HepG2 (cell line): Measurements from ENCODE around the gene LGR6. TPM values are rescaled to one million over a fixed set of nuclear protein-coding genes. Genes with fewer than 3 reads are reported as not detected.

Experiments used
- ATAC-seq: fragments of 200-7000 bp; cut with Tn5 transposase; 3 replicates; pipeline ENCODE4 v1.9.1; 2020; ENCODE audit warnings: mild to moderate bottlenecking, moderate library complexity
- BruUV-seq: library from RNA; stranded (reverse); fragments of 400-500 nt; replicated peaks from 2 replicates; lab custom pipeline; 2021; lab: Mats Ljungman, UMichigan
- CTCF ChIA-PET: fragments of 300-600 bp; formaldehyde crosslinking; extraction: SDS; loops from one replicate; lab custom pipeline; 2021; ENCODE audit warnings: low total read pairs, inconsistent platforms, low intra/inter-chr PET ratio; lab: Yijun Ruan, JAX
- POLR2A ChIA-PET: fragments of 350-600 bp; sonication (Branson Sonifier 250); formaldehyde crosslinking; loops from one replicate; lab custom pipeline; 2020; ENCODE audit warnings: antibody characterized with exemption, inconsistent platforms; lab: Yijun Ruan, JAX
- DNase-seq: peaks from one replicate; pipeline ENCODE4 v3.0.0-alpha.2; 2015; ENCODE audit warnings: low spot score
- FAIRE-seq: peaks from 3 replicates; lab custom pipeline; 2011; peaks lifted over from hg19 to GRCh38; lab: Jason Lieb, UNC
- H2AFZ ChIP-seq: one replicate; pipeline ENCODE4 v1.6.1; 2011; ENCODE audit warnings: low read length, inconsistent platforms
- H3K27ac ChIP-seq: fragments of 300-600 bp; 3 replicates; pipeline ENCODE4 v1.8.0; 2011; ENCODE audit warnings: mixed run types, mild to moderate bottlenecking, mixed read lengths, low read length, inconsistent platforms; ENCODE audit not compliant: insufficient read depth; ENCODE audit errors: extremely low read length
- H3K27me3 ChIP-seq, 2 experiments: fragments of 200-600 bp in 1 of 2; 2 replicates in 1 of 2; 3 replicates in 1 of 2; pipeline versions ENCODE4 v1.6.0 to v1.8.0; 2011; ENCODE audit warnings: low read length in 2 of 2, mild to moderate bottlenecking in 2 of 2, moderate library complexity in 2 of 2, inconsistent platforms in 1 of 2; ENCODE audit not compliant: insufficient read depth in 2 of 2, control insufficient read depth in 1 of 2
- H3K36me3 ChIP-seq, 2 experiments: fragments of 200-600 bp in 1 of 2; replicated peaks in 1 of 2; 2 replicates in 1 of 2; 3 replicates in 1 of 2; pipeline versions ENCODE4 v1.5.1 to v1.8.0; 2011; ENCODE audit warnings: low read length in 2 of 2, inconsistent platforms in 1 of 2; ENCODE audit not compliant: insufficient read depth in 2 of 2, control insufficient read depth in 1 of 2
- H3K4me1 ChIP-seq: 2 replicates; pipeline ENCODE4 v1.5.1; 2012; ENCODE audit warnings: low read length, inconsistent platforms; ENCODE audit not compliant: insufficient read depth
- H3K4me2 ChIP-seq: 2 replicates; pipeline ENCODE4 v1.6.0; 2011; ENCODE audit warnings: low read depth, low read length, inconsistent platforms
- H3K4me3 ChIP-seq, 3 experiments: fragments of 200-600 bp in 1 of 3; sonication (generic), shearing (Covaris generic) in 1 of 3; replicated peaks in 1 of 3; 2 replicates each; pipeline ENCODE4 v1.5.1; 2011 to 2016; ENCODE audit warnings: low read length in 3 of 3, inconsistent platforms in 2 of 3, low read depth in 2 of 3, mild to moderate bottlenecking in 2 of 3, control low read depth in 1 of 3, mixed read lengths in 1 of 3; ENCODE audit not compliant: insufficient read depth in 1 of 3
- H3K79me2 ChIP-seq: one replicate; pipeline ENCODE4 v1.6.1; 2011; ENCODE audit warnings: low read length, inconsistent platforms; ENCODE audit not compliant: insufficient read depth
- H3K9ac ChIP-seq: 2 replicates; pipeline ENCODE4 v1.6.0; 2011; ENCODE audit warnings: mild to moderate bottlenecking, low read depth, low read length, inconsistent platforms; ENCODE audit not compliant: insufficient read depth
- H3K9me3 ChIP-seq: 2 replicates; pipeline ENCODE4 v1.5.1; 2012; ENCODE audit warnings: mild to moderate bottlenecking, low read length
- H4K20me1 ChIP-seq: 2 replicates; pipeline ENCODE4 v1.6.0; 2011; ENCODE audit warnings: inconsistent platforms, mild to moderate bottlenecking, low read length, moderate library complexity; ENCODE audit not compliant: insufficient read depth
- ARID2 ChIP-seq: sonication (generic); formaldehyde crosslinking; IDR thresholded peaks from 2 replicates; pipeline ENCODE4 v1.8.1; 2022; ENCODE audit warnings: mild to moderate bottlenecking, missing genetic modification reagents, borderline replicate concordance
- EZH2 ChIP-seq: conservative IDR thresholded peaks from 2 replicates; pipeline ENCODE4 v1.6.1; 2012; ENCODE audit warnings: mild to moderate bottlenecking, low read depth, low read length, moderate library complexity
- GTF3A ChIP-seq: sonication (generic); formaldehyde crosslinking; conservative IDR thresholded peaks from 2 replicates; pipeline ENCODE4 v1.4.0; 2020; ENCODE audit warnings: mild to moderate bottlenecking, missing genetic modification reagents
- HNF4A ChIP-seq: sonication (generic); formaldehyde crosslinking; IDR thresholded peaks from 2 replicates; pipeline ENCODE4 v1.4.0; 2020; ENCODE audit warnings: missing genetic modification reagents
- MYC ChIP-seq: sonication (generic); formaldehyde crosslinking; IDR thresholded peaks from 2 replicates; pipeline ENCODE4 v1.9.0; 2021; ENCODE audit warnings: missing genetic modification reagents, borderline replicate concordance
- NR2F1 ChIP-seq, 2 experiments: fragments of 450-650 bp in 1 of 2; formaldehyde crosslinking in 1 of 2; IDR thresholded peaks; 2 replicates each; pipeline versions ENCODE4 v1.5.0 to v1.6.1; 2016 to 2020; ENCODE audit warnings: mild to moderate bottlenecking in 1 of 2, missing compliant biosample characterization in 1 of 2, missing genetic modification reagents in 1 of 2, moderate library complexity in 1 of 2
- RAD21 ChIP-seq: fragments of 450-650 bp; formaldehyde crosslinking; IDR thresholded peaks from 2 replicates; pipeline ENCODE4 v1.5.0; 2020; ENCODE audit warnings: mild to moderate bottlenecking
- RXRA ChIP-seq: sonication (generic); formaldehyde crosslinking; IDR thresholded peaks from 2 replicates; pipeline ENCODE4 v1.5.1; 2020; ENCODE audit warnings: missing genetic modification reagents
- TEAD3 ChIP-seq: optimal IDR thresholded peaks from 2 replicates; pipeline ENCODE3; 2016; ENCODE audit warnings: borderline replicate concordance
- ZBTB7B ChIP-seq: sonication (generic); formaldehyde crosslinking; IDR thresholded peaks from 2 replicates; pipeline ENCODE4 v1.4.0; 2020; ENCODE audit warnings: missing genetic modification reagents
- ZNF501 ChIP-seq: sonication (generic); formaldehyde crosslinking; IDR thresholded peaks from 2 replicates; pipeline ENCODE4 v1.5.1; 2020; ENCODE audit warnings: mild to moderate bottlenecking, moderate library complexity, missing genetic modification reagents
- ZNF547 ChIP-seq: sonication (generic); formaldehyde crosslinking; IDR thresholded peaks from 2 replicates; pipeline ENCODE4 v1.5.1; 2020; ENCODE audit warnings: mild to moderate bottlenecking, missing genetic modification reagents
- ZNF777 ChIP-seq: sonication (generic); formaldehyde crosslinking; IDR thresholded peaks from 2 replicates; pipeline ENCODE4 v1.4.0; 2020; ENCODE audit warnings: missing genetic modification reagents
- WGBS: methylation state at CpG from one replicate; pipeline ENCODE4 v1.1.6; 2017; ENCODE audit warnings: low lambda C conversion rate; 5-methylcytosine and 5-hydroxymethylcytosine counted together
- in situ Hi-C: cut with HindIII; loops from 2 replicates; pipeline ENCODE4 v1.10.0; 2017; ENCODE audit warnings: low pct_unique_long_range_greater_than_20kb; ENCODE audit not compliant: extremely low pct_ligation_motif_present
- intact Hi-C: fragments of 100-400 bp; cut with micrococcal nuclease; formaldehyde crosslinking; loops from one replicate; pipeline ENCODE4 v1.10.0; 2022; ENCODE audit not compliant: unreplicated experiment
- polyA plus RNA-seq, 8 experiments: library from polyadenylated mRNA; depleted of rRNA in 3 of 8; stranded (reverse) in 7 of 8; unstranded in 1 of 8; fragments of >200 nt; fragmentation: Illumina TruSeq in 4 of 8; extraction: Trizol in 4 of 8; gene quantifications; 2 replicates each; pipeline versions ENCODE4 v1.2.1 to v1.2.3, GENCODE V29; 2011 to 2016; ENCODE audit warnings: low read depth in 4 of 8, missing spikeins in 1 of 8, mixed read lengths in 1 of 8; ENCODE audit not compliant: insufficient read depth in 1 of 8
- total RNA-seq, 5 experiments: library from RNA; depleted of rRNA; stranded (reverse); fragments of >200 nt; fragmentation: Illumina TruSeq; extraction: Trizol; gene quantifications; 2 replicates each; pipeline ENCODE4 v1.2.3, GENCODE V29; 2016; ENCODE audit warnings: low read depth in 1 of 5
- TF ChIP-seq, protein P1 (sequence below): sonication (generic); formaldehyde crosslinking; IDR thresholded peaks from 2 replicates; pipeline ENCODE4 v1.8.0; 2022; ENCODE audit warnings: missing genetic modification reagents, mild to moderate bottlenecking, borderline replicate concordance
- TF ChIP-seq, protein P2 (sequence below): sonication (generic); formaldehyde crosslinking; IDR thresholded peaks from 2 replicates; pipeline ENCODE4 v1.4.0; 2020; ENCODE audit warnings: missing genetic modification reagents, mild to moderate bottlenecking, borderline replicate concordance
- TF ChIP-seq, protein P3 (sequence below), 2 experiments: sonication (generic) in 1 of 2; formaldehyde crosslinking in 1 of 2; IDR thresholded peaks; 2 replicates each; pipeline versions ENCODE4 v1.4.0 to v1.6.1; 2018 to 2020; ENCODE audit warnings: missing genetic modification reagents in 2 of 2, borderline replicate concordance in 1 of 2, low read depth in 1 of 2, mild to moderate bottlenecking in 1 of 2, missing biosample characterization in 1 of 2

LGR6 gene
- total and polyA plus RNA-seq, 2 of the 13 experiments (the other 11 are each of a cell fraction or from before 2014, with no cell fraction given): 0.07 TPM; not detected in 1

DNA sequence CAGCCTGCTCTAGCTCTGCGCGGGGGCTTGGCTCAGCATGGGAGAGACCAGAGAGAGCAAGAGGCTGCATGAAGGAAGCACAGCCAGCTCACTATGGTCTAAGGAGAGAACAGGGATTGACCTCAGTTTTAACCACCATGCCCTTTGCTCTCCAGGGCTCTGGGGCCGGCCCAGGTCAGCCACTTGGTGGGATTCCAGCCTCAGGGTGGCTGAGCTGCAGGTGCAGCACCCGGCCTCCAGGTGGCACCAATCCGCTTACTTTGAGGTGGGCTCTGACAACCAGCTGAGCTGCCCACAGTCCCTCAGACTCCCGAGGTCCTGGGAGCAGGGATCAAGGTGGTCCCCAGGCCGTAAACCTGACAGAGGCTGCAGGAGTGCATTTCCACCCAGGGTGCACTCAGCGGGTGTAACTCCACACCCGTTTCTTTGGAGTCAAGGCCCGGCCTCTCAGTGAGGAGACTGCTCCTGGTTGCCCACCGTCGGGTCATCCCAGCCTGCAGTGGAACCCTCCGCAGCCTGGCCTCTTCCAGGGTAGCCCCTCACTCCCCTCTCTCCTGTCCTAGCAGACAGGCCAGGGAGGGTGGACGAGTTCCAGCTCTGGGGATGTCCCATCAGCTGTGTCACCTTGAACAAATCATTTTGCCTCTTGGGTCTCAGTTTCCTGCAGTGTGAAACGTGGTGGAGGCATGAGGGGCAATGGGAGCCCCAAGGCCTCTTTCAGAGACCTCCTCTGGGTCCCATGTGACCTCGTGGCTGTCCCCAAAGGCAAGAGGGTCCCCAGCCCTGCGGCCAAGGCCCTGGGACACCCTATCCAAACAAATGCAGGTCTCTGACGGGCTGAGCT lies 607 bp upstream of the LGR6 start:
- 33% methylated on average over 6 of the region's 18 CpGs for WGBS
- BruUV-seq: no TSS peak
- ChIA-PET CTCF (interaction anchor here (1.2 kb wide), 1 partner anchor 123 kb away, joined by 9 read pairs; no protein-coding TSS in a partner anchor), POLR2A (no interaction called here)
- no peak overlapping the region for H2AFZ ChIP-seq
- H3K4me1 ChIP-seq: peaks cover 41% of the 10 kb centered on the region
- H4K20me1 ChIP-seq: no peaks in the 10 kb centered on the region
- peak; percentile 43 for DNase-seq
- peak; percentile 53 for FAIRE-seq
- intact Hi-C loops (loop anchor here (2.0 to 5.0 kb wide), 2 partner anchors 44 to 122 kb away; no protein-coding TSS in a partner anchor), in situ Hi-C loops (loop anchor here (10.0 kb wide), 1 partner anchor 522 kb away; the partner anchor contains the start of gene SYT2)
- peak; percentile 30 for ATAC-seq
- H3K9ac ChIP-seq: no peak overlapping the region
- H3K36me3 ChIP-seq: no peaks in the 10 kb centered on the region
- H3K4me2 ChIP-seq: peak overlapping the region; percentile 43
- no peak overlapping the region for H3K27ac ChIP-seq
- H3K4me3 ChIP-seq: no peak overlapping the region; a peak in 1 of 6 replicates
- peaks cover 11 to 24% of the 10 kb centered on the region in 2 experiments for H3K27me3 ChIP-seq
- H3K9me3 ChIP-seq: no peaks in the 10 kb centered on the region
- no peaks in the 10 kb centered on the region for H3K79me2 ChIP-seq
- TF ChIP-seq, protein P1, sequence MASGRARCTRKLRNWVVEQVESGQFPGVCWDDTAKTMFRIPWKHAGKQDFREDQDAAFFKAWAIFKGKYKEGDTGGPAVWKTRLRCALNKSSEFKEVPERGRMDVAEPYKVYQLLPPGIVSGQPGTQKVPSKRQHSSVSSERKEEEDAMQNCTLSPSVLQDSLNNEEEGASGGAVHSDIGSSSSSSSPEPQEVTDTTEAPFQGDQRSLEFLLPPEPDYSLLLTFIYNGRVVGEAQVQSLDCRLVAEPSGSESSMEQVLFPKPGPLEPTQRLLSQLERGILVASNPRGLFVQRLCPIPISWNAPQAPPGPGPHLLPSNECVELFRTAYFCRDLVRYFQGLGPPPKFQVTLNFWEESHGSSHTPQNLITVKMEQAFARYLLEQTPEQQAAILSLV: 0 out of 2 replicates have a peak, but pooled peaks have one; percentile 49
- TF ChIP-seq, protein P2, sequence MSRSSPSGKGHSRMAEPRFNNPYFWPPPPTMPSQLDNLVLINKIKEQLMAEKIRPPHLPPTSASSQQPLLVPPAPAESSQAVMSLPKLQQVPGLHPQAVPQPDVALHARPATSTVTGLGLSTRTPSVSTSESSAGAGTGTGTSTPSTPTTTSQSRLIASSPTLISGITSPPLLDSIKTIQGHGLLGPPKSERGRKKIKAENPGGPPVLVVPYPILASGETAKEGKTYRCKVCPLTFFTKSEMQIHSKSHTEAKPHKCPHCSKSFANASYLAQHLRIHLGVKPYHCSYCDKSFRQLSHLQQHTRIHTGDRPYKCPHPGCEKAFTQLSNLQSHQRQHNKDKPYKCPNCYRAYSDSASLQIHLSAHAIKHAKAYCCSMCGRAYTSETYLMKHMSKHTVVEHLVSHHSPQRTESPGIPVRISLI: 0 out of 2 replicates have a peak, but pooled peaks have one; percentile 20
- TF ChIP-seq ZNF547: peak; percentile 20; the same call in 1 of the 2 replicates
- TF ChIP-seq MYC: 0 out of 2 replicates have a peak, but pooled peaks have one; percentile 25
- 0 out of 2 replicates have a peak, but pooled peaks have one; percentile 23 for TF ChIP-seq ARID2 (CRISPR knock-in tag)
- TF ChIP-seq GTF3A (CRISPR knock-in tag): no peak
- TF ChIP-seq HNF4A: peak; percentile 64
- peak; percentile 87 for TF ChIP-seq ZBTB7B (CRISPR knock-in tag)
- peak; percentile 66 for TF ChIP-seq TEAD3 (CRISPR knock-in tag)
- TF ChIP-seq, protein P3, sequence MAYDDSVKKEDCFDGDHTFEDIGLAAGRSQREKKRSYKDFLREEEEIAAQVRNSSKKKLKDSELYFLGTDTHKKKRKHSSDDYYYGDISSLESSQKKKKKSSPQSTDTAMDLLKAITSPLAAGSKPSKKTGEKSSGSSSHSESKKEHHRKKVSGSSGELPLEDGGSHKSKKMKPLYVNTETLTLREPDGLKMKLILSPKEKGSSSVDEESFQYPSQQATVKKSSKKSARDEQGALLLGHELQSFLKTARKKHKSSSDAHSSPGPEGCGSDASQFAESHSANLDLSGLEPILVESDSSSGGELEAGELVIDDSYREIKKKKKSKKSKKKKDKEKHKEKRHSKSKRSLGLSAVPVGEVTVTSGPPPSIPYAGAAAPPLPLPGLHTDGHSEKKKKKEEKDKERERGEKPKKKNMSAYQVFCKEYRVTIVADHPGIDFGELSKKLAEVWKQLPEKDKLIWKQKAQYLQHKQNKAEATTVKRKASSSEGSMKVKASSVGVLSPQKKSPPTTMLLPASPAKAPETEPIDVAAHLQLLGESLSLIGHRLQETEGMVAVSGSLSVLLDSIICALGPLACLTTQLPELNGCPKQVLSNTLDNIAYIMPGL (CRISPR knock-in tag; IDR thresholded peaks at IDR 0.05; ENCODE audit: borderline replicate concordance in 1 of 2, low read depth in 1 of 2): 0 out of 4 replicates have a peak, but pooled peaks of 1 of the 2 experiments have one; percentile 35
- peak; percentile 38; the same call in 1 of the 2 replicates for TF ChIP-seq EZH2
- TF ChIP-seq RAD21 (CRISPR knock-in tag): peak; percentile 76
- TF ChIP-seq ZNF501 (CRISPR knock-in tag): peak; percentile 72
- TF ChIP-seq ZNF777 (CRISPR knock-in tag): peak; percentile 51; the same call in 1 of the 2 replicates
- 0 out of 4 replicates have a peak, but pooled peaks of 1 of the 2 experiments have one; percentile 17 for TF ChIP-seq NR2F1 (CRISPR knock-in tag; IDR thresholded peaks at IDR 0.05)
- TF ChIP-seq RXRA (CRISPR knock-in tag): peak; percentile 66; the same call in 1 of the 2 replicates
